ENCODE results near the gene ATAD2B. TPM values are rescaled to one million over a fixed set of nuclear protein-coding genes. Genes with fewer than 3 reads are reported as not detected.

The ATAD2B gene
- total and polyA plus RNA-seq, 2 donors, result 5.1 to 75.6 TPM

DNA sequence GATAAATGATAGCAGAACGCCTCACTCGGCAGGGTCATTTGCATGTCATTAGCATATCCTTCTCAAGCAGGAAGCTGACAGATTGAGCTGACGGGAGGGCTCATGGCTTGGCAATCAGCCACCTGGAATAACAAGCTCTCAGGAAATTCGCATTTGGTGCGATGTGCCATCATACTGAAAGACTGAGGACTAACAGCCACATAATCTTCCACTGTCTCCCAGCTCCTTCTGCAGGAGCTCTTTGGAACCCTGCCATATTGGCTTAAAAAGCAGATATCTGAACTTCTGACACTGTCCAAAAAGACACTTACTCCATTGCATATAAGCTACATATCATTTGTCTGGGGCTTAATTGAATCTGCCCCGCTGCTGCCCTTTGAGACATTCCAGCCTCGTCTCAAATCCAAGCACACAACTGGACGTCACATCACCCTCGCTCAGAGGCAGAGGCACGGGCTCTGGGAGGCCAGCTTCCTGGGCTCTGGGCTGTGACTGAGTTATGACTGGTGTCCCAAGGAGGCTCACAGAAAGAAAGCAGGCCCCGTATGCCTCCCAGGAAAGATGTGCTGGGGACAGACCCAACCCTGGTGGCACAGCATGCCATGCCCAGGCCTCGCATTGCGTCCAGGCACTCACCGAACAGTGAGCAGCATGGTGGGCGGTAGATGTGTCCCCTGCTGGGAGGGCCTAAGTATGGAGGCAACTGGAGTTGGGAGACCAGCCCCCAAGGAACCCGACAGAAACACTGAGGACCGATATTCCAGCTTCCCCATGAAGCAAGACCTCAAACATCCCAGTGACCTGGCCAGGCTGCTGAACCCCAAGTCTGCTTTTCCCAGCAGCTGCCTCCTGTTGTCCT is 228.0 kb downstream of the ATAD2B start:
- no peak overlapping the region for H3K4me3 ChIP-seq (ENCODE audit: low read depth, low read length)
- no peaks in the 10 kb centered on the region for H3K4me1 ChIP-seq (ENCODE audit: insufficient read depth)
- H3K36me3 ChIP-seq (ENCODE audit: insufficient read depth), result no peaks in the 10 kb centered on the region
- peak; percentile 15 for DNase-seq (ENCODE audit: extremely low spot score)
- WGBS, result 76% methylated on average over 17 of the region's 17 CpGs
- H3K27ac ChIP-seq (ENCODE audit: low read depth), result no peak overlapping the region

Other genes starting within 250 kb of the ATAD2B start
- gene UBXN2A, start 13.3 kb upstream of the ATAD2B start, total RNA-seq, result 33.6 TPM
- 8.6 TPM for gene UBXN2A, start 13.3 kb upstream of the ATAD2B start, polyA plus RNA-seq
- gene MFSD2B, start 83.0 kb upstream of the ATAD2B start, total RNA-seq, result 0.85 TPM
- 0.22 TPM for gene MFSD2B, start 83.0 kb upstream of the ATAD2B start, polyA plus RNA-seq
- gene WDCP, start 120.3 kb upstream of the ATAD2B start, total RNA-seq, result 13.1 TPM
- 4.9 TPM for gene WDCP, start 120.3 kb upstream of the ATAD2B start, polyA plus RNA-seq
- gene FKBP1B, start 122.6 kb upstream of the ATAD2B start, total RNA-seq, result 5.1 TPM
- gene FKBP1B, start 122.6 kb upstream of the ATAD2B start, polyA plus RNA-seq, result 10.5 TPM
- 139 TPM for gene SF3B6, start 149.2 kb upstream of the ATAD2B start, total RNA-seq
- gene SF3B6, start 149.2 kb upstream of the ATAD2B start, polyA plus RNA-seq, result 121 TPM
- 28.6 TPM for gene TP53I3, start 157.7 kb upstream of the ATAD2B start, total RNA-seq
- 16.9 TPM for gene TP53I3, start 157.7 kb upstream of the ATAD2B start, polyA plus RNA-seq
- gene PFN4, start 196.2 kb upstream of the ATAD2B start, total RNA-seq, result 1.4 TPM
- gene PFN4, start 196.2 kb upstream of the ATAD2B start, polyA plus RNA-seq, result 0.58 TPM
- gene FAM228B, start 196.3 kb upstream of the ATAD2B start, total RNA-seq, result 61.8 TPM
- 13.8 TPM for gene FAM228B, start 196.3 kb upstream of the ATAD2B start, polyA plus RNA-seq
- 1.0 TPM for gene FAM228A, start 247.9 kb upstream of the ATAD2B start, total RNA-seq
- gene FAM228A, start 247.9 kb upstream of the ATAD2B start, polyA plus RNA-seq, result 0.70 TPM

Data from urinary bladder (tissue), 4 donors.